ENCODE data around the gene ALK.

ALK gene

GRCh38 chr2:29628108-29628745 lies 293.2 kb downstream of the ALK start:
- H3K9ac ChIP-seq (ENCODE audit: low read depth, low read length, poor library complexity): no peak overlapping the region
- H2BK120ac ChIP-seq (ENCODE audit: low read depth, low read length): no peak overlapping the region
- H3K27me3 ChIP-seq (ENCODE audit: control insufficient read depth in 3 of 3, insufficient read depth in 3 of 3, low read depth in 1 of 3, low read length in 3 of 3): no peaks in the 10 kb centered on the region
- H3K79me1 ChIP-seq (ENCODE audit: low read depth, low read length): no peaks in the 10 kb centered on the region
- WGBS, 2 donors (ENCODE audit: extremely low coverage in 2 of 2, insufficient read length in 2 of 2, insufficient replicate concordance in 1 of 2): no CpG with 5 or more reads among the region's 2 CpGs
- no peak overlapping the region for H3K18ac ChIP-seq (ENCODE audit: low read length)
- H2AFZ ChIP-seq (ENCODE audit: low read length): peak overlapping the region; percentile 63
- no peak overlapping the region for H3K4ac ChIP-seq (ENCODE audit: low read length)
- no peak overlapping the region for H4K91ac ChIP-seq (ENCODE audit: low read depth, low read length, poor library complexity)
- no peak overlapping the region for H3K27ac ChIP-seq (replicated peaks; ENCODE audit: low read length)
- no peak overlapping the region for H3K14ac ChIP-seq (ENCODE audit: low read length)
- no peaks in the 10 kb centered on the region for H3K36me3 ChIP-seq (replicated peaks in 1 of 2; ENCODE audit: control insufficient read depth in 2 of 2, insufficient read depth in 2 of 2, low read length in 2 of 2)
- no peak overlapping the region for H4K8ac ChIP-seq (ENCODE audit: low read depth, low read length)
- no peak overlapping the region for H3K23ac ChIP-seq (ENCODE audit: low read depth, low read length, poor library complexity)
- H3K4me3 ChIP-seq (ENCODE audit: low read length in 2 of 2): no peak overlapping the region
- H2AK5ac ChIP-seq (ENCODE audit: low read depth, low read length): no peak overlapping the region
- DNase-seq (ENCODE audit: low spot score): no peak
- H2BK15ac ChIP-seq (ENCODE audit: low read length): no peak overlapping the region
- no peak overlapping the region for H2BK5ac ChIP-seq (ENCODE audit: low read length)
- peaks cover 3 to 13% of the 10 kb centered on the region in 2 donors for H3K4me1 ChIP-seq (ENCODE audit: control insufficient read depth in 2 of 2, insufficient read depth in 1 of 2, low read depth in 1 of 2, low read length in 2 of 2)
- peaks cover 0 to 2% of the 10 kb centered on the region in 2 donors for H3K9me3 ChIP-seq (replicated peaks in 1 of 2; ENCODE audit: control insufficient read depth in 2 of 2, insufficient read depth in 1 of 2, low read depth in 1 of 2, low read length in 2 of 2)
- H3K4me2 ChIP-seq (ENCODE audit: insufficient read depth, low read length, poor library complexity, severe bottlenecking): no peak overlapping the region
- no peak overlapping the region for H2BK12ac ChIP-seq (ENCODE audit: low read length)

GRCh38 chr2:29627279-29627711 lies 294.1 kb downstream of the ALK start:
- Histone ChIP-seq H2BK15ac (ENCODE audit: low read length) (no peak overlapping the region), H4K91ac (ENCODE audit: low read depth, low read length, poor library complexity) (no peak overlapping the region), H3K9ac (ENCODE audit: low read depth, low read length, poor library complexity) (no peak overlapping the region), H3K4me3 (ENCODE audit: low read length in 2 of 2) (no peak overlapping the region), H2AFZ (ENCODE audit: low read length) (peak overlapping the region; percentile 63), H2BK5ac (ENCODE audit: low read length) (no peak overlapping the region), H3K23ac (ENCODE audit: low read depth, low read length, poor library complexity) (no peak overlapping the region), H3K4ac (ENCODE audit: low read length) (no peak overlapping the region), H2AK5ac (ENCODE audit: low read depth, low read length) (no peak overlapping the region), H4K8ac (ENCODE audit: low read depth, low read length) (no peak overlapping the region), H3K79me1 (ENCODE audit: low read depth, low read length) (no peaks in the 10 kb centered on the region), H2BK120ac (ENCODE audit: low read depth, low read length) (no peak overlapping the region), H3K27me3 (ENCODE audit: control insufficient read depth in 3 of 3, insufficient read depth in 3 of 3, low read depth in 1 of 3, low read length in 3 of 3) (no peaks in the 10 kb centered on the region), H2BK12ac (ENCODE audit: low read length) (no peak overlapping the region), H3K36me3 (replicated peaks in 1 of 2; ENCODE audit: control insufficient read depth in 2 of 2, insufficient read depth in 2 of 2, low read length in 2 of 2) (no peaks in the 10 kb centered on the region), H3K9me3 (replicated peaks in 1 of 2; ENCODE audit: control insufficient read depth in 2 of 2, insufficient read depth in 1 of 2, low read depth in 1 of 2, low read length in 2 of 2) (peaks cover 0 to 6% of the 10 kb centered on the region in 2 donors), H3K4me2 (ENCODE audit: insufficient read depth, low read length, poor library complexity, severe bottlenecking) (no peak overlapping the region), H3K4me1 (ENCODE audit: control insufficient read depth in 2 of 2, insufficient read depth in 1 of 2, low read depth in 1 of 2, low read length in 2 of 2) (peaks cover 3 to 13% of the 10 kb centered on the region in 2 donors), H3K18ac (ENCODE audit: low read length) (no peak overlapping the region), H3K14ac (ENCODE audit: low read length) (no peak overlapping the region), H3K27ac (replicated peaks; ENCODE audit: low read length) (no peak overlapping the region)
- no peak for DNase-seq (ENCODE audit: low spot score)
- no CpG with 5 or more reads among the region's 5 CpGs for WGBS, 2 donors (ENCODE audit: extremely low coverage in 2 of 2, insufficient read length in 2 of 2, insufficient replicate concordance in 1 of 2)

GRCh38 chr2:29620890-29621289 lies 300.5 kb downstream of the ALK start:
- H3K4me3 ChIP-seq (ENCODE audit: low read length in 2 of 2): no peak overlapping the region
- H2BK120ac ChIP-seq (ENCODE audit: low read depth, low read length): no peak overlapping the region
- H3K4me2 ChIP-seq (ENCODE audit: insufficient read depth, low read length, poor library complexity, severe bottlenecking): no peak overlapping the region
- no peak overlapping the region for H3K4ac ChIP-seq (ENCODE audit: low read length)
- no peak overlapping the region for H3K18ac ChIP-seq (ENCODE audit: low read length)
- H3K9ac ChIP-seq (ENCODE audit: low read depth, low read length, poor library complexity): no peak overlapping the region
- H3K4me1 ChIP-seq (ENCODE audit: control insufficient read depth in 2 of 2, insufficient read depth in 1 of 2, low read depth in 1 of 2, low read length in 2 of 2): no peaks in the 10 kb centered on the region
- WGBS, 2 donors (ENCODE audit: extremely low coverage in 2 of 2, insufficient read length in 2 of 2, insufficient replicate concordance in 1 of 2): no CpG with 5 or more reads among the region's 1 CpG
- H2AFZ ChIP-seq (ENCODE audit: low read length): no peak overlapping the region
- H2BK15ac ChIP-seq (ENCODE audit: low read length): no peak overlapping the region
- H3K36me3 ChIP-seq (replicated peaks in 1 of 2; ENCODE audit: control insufficient read depth in 2 of 2, insufficient read depth in 2 of 2, low read length in 2 of 2): no peaks in the 10 kb centered on the region
- no peak overlapping the region for H3K23ac ChIP-seq (ENCODE audit: low read depth, low read length, poor library complexity)
- H2AK5ac ChIP-seq (ENCODE audit: low read depth, low read length): no peak overlapping the region
- no peak overlapping the region for H3K14ac ChIP-seq (ENCODE audit: low read length)
- no peaks in the 10 kb centered on the region for H3K27me3 ChIP-seq (ENCODE audit: control insufficient read depth in 3 of 3, insufficient read depth in 3 of 3, low read depth in 1 of 3, low read length in 3 of 3)
- H2BK5ac ChIP-seq (ENCODE audit: low read length): no peak overlapping the region
- H3K79me1 ChIP-seq (ENCODE audit: low read depth, low read length): no peaks in the 10 kb centered on the region
- H4K8ac ChIP-seq (ENCODE audit: low read depth, low read length): no peak overlapping the region
- H2BK12ac ChIP-seq (ENCODE audit: low read length): no peak overlapping the region
- no peak for DNase-seq (ENCODE audit: low spot score)
- H4K91ac ChIP-seq (ENCODE audit: low read depth, low read length, poor library complexity): no peak overlapping the region
- H3K27ac ChIP-seq (replicated peaks; ENCODE audit: low read length): no peak overlapping the region
- peaks cover 0 to 10% of the 10 kb centered on the region in 2 donors for H3K9me3 ChIP-seq (replicated peaks in 1 of 2; ENCODE audit: control insufficient read depth in 2 of 2, insufficient read depth in 1 of 2, low read depth in 1 of 2, low read length in 2 of 2)

- Histone ChIP-seq H2BK120ac (ENCODE audit: low read depth, low read length) (no peak overlapping the region), H3K14ac (ENCODE audit: low read length) (no peak overlapping the region), H2AFZ (ENCODE audit: low read length) (no peak overlapping the region), H2BK12ac (ENCODE audit: low read length) (no peak overlapping the region), H3K23ac (ENCODE audit: low read depth, low read length, poor library complexity) (no peak overlapping the region), H3K27ac (replicated peaks; ENCODE audit: low read length) (no peak overlapping the region), H2BK15ac (ENCODE audit: low read length) (no peak overlapping the region), H3K79me1 (ENCODE audit: low read depth, low read length) (no peaks in the 10 kb centered on the region), H3K4ac (ENCODE audit: low read length) (no peak overlapping the region), H2BK5ac (ENCODE audit: low read length) (no peak overlapping the region), H3K4me3 (ENCODE audit: low read length in 2 of 2) (no peak overlapping the region), H3K4me1 (ENCODE audit: control insufficient read depth in 2 of 2, insufficient read depth in 1 of 2, low read depth in 1 of 2, low read length in 2 of 2) (no peaks in the 10 kb centered on the region), H2AK5ac (ENCODE audit: low read depth, low read length) (no peak overlapping the region), H3K36me3 (replicated peaks in 1 of 2; ENCODE audit: control insufficient read depth in 2 of 2, insufficient read depth in 2 of 2, low read length in 2 of 2) (no peaks in the 10 kb centered on the region), H3K27me3 (ENCODE audit: control insufficient read depth in 3 of 3, insufficient read depth in 3 of 3, low read depth in 1 of 3, low read length in 3 of 3) (no peaks in the 10 kb centered on the region), H4K8ac (ENCODE audit: low read depth, low read length) (no peak overlapping the region), H4K91ac (ENCODE audit: low read depth, low read length, poor library complexity) (no peak overlapping the region), H3K9ac (ENCODE audit: low read depth, low read length, poor library complexity) (no peak overlapping the region), H3K9me3 (replicated peaks in 1 of 2; ENCODE audit: control insufficient read depth in 2 of 2, insufficient read depth in 1 of 2, low read depth in 1 of 2, low read length in 2 of 2) (peaks cover 0 to 10% of the 10 kb centered on the region in 2 donors), H3K18ac (ENCODE audit: low read length) (no peak overlapping the region), H3K4me2 (ENCODE audit: insufficient read depth, low read length, poor library complexity, severe bottlenecking) (no peak overlapping the region)
- WGBS, 2 donors (ENCODE audit: extremely low coverage in 2 of 2, insufficient read length in 2 of 2, insufficient replicate concordance in 1 of 2): no CpG with 5 or more reads among the region's 6 CpGs
- no peak for DNase-seq (ENCODE audit: low spot score)
These were observed 301.7 kb downstream of the ALK start for GRCh38 chr2:29619689-29620088.

Data from neuronal stem cell (in vitro differentiated cells).